GM06990 (cell line): Measurements from ENCODE around the gene UBE2Q2.

Experiments
- DNase-seq: peaks from one replicate; pipeline ENCODE4 v3.0.0-alpha.2; 2011; ENCODE audit not compliant: insufficient read length; ENCODE audit errors: extremely low read depth
- H3K27me3 ChIP-seq: replicated peaks from 2 replicates; pipeline ENCODE4 v1.6.0; 2011; ENCODE audit warnings: low read length; ENCODE audit not compliant: control insufficient read depth, insufficient read depth
- H3K36me3 ChIP-seq: 2 replicates; pipeline ENCODE4 v1.5.1; 2011; ENCODE audit warnings: low read length; ENCODE audit not compliant: control insufficient read depth, insufficient read depth
- H3K4me3 ChIP-seq: replicated peaks from 2 replicates; pipeline ENCODE4 v1.5.1; 2011; ENCODE audit warnings: low read depth, mild to moderate bottlenecking, control low read depth, low read length
- TF ChIP-seq, protein P1 (sequence below): IDR thresholded peaks from 2 replicates; pipeline ENCODE4 v1.5.1; 2011; ENCODE audit warnings: low read length, control low read depth, mild to moderate bottlenecking, inconsistent platforms; ENCODE audit not compliant: insufficient read depth, poor library complexity, severe bottlenecking

The UBE2Q2 gene

DNA sequence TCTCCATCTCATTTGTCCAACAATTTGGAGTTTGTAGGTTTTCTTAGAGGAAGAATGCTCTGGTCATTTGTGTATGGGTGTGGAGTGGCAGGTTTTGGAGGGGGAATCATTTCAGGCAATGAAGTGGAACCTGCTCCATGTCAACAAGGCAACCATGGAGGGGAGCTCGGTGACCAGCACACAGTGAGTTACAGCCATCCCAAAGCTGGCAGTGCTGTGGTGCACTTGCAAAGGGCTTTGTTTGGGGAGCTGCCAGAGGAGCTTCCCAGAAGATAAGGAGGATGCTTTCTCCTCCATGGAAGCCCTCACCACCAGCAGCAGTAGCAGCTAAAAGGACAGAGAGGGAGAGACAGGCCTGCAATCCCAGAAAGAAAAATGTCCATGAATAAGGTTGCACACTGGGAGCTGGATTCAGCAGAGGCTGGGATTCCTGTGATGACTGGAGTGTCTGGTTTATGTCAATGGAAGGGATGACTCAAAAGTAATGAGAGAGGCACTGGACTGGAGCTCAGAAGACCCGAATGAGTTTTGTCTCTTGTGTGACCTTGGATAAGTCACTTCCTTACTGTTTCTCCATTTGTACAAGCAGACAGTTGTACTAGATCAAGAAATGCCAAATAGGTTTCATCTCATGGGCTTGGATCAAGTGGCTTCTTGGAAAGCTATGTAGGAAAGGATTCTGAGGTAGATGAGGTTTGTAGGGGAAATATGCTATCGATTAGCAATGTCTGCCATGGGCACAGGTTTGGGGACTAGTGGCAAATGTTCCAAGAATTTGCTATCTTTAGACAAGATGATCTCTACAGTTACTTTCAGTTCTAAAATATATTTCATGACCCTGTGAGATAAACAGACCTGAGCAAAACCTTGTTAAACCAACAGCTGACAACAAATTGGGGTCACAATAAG, 27.2 kb upstream of the UBE2Q2 start:
- no peaks in the 10 kb centered on the region for H3K27me3 ChIP-seq
- TF ChIP-seq, protein P1, sequence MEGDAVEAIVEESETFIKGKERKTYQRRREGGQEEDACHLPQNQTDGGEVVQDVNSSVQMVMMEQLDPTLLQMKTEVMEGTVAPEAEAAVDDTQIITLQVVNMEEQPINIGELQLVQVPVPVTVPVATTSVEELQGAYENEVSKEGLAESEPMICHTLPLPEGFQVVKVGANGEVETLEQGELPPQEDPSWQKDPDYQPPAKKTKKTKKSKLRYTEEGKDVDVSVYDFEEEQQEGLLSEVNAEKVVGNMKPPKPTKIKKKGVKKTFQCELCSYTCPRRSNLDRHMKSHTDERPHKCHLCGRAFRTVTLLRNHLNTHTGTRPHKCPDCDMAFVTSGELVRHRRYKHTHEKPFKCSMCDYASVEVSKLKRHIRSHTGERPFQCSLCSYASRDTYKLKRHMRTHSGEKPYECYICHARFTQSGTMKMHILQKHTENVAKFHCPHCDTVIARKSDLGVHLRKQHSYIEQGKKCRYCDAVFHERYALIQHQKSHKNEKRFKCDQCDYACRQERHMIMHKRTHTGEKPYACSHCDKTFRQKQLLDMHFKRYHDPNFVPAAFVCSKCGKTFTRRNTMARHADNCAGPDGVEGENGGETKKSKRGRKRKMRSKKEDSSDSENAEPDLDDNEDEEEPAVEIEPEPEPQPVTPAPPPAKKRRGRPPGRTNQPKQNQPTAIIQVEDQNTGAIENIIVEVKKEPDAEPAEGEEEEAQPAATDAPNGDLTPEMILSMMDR = no peak
- H3K36me3 ChIP-seq = no peaks in the 10 kb centered on the region
- H3K4me3 ChIP-seq = no peak overlapping the region
- no peak for DNase-seq

DNA sequence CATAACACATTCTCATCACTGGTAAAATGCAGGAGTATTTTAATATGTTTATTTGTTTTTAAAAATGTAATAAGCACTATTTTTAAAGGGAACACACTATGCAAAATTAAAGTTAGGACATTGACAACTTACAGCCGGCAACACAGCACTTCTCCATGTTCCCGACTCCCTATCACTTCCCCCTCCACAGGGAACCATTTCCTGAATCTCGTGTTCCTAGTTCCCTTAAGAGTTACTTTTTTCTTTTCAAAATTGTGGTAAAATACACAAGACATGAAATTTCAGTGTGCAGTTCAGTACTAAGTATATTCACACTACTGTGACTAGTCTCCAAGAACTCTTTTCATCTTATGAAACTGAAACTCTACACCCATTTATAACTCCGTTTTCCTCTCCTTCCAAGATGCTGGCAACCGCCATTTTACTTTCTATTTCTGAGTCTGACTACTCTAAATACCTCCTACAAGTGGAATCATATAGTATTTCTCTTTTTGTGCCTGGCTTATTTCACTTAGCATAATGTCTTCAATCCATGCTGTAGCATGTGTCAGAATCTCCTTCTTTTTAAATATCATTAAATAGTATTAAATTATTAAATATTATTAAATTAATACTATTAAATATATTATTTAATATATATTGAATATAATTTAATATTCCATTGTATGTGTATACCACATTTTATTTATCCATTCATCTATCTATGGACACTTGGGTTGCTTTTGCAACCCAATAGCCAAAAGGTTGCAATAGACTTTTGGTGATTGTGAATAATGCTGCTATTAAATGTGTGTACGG, 25.9 kb upstream of the UBE2Q2 start:
- Histone ChIP-seq H3K27me3 (no peaks in the 10 kb centered on the region), H3K36me3 (no peaks in the 10 kb centered on the region), H3K4me3 (no peak overlapping the region; the same call in 1 of the 2 replicates)
- DNase-seq = no peak
- TF ChIP-seq, protein P1 = no peak

DNA sequence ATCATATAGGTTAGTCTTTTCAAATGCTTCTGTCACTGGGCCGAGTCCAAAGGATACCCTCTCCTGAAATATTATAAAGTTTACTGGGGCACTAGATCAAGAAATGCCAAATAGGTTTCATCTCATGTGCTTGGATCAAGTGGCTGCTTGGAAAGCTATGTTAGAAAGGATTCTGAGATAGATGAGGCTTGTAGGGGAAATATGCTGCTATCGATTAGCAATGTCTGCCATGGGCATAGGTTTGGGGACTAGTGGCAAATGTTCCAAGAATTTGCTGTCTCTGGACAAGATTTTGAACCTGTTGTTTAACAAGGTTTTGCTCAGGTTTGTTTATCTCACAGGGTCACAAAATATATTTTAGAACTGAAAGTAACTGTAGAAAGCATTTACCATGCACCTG, 23.0 kb upstream of the UBE2Q2 start:
- H3K36me3 ChIP-seq = no peaks in the 10 kb centered on the region
- DNase-seq = no peak
- no peak overlapping the region for H3K4me3 ChIP-seq
- H3K27me3 ChIP-seq = no peaks in the 10 kb centered on the region
- TF ChIP-seq, protein P1 = no peak

DNA sequence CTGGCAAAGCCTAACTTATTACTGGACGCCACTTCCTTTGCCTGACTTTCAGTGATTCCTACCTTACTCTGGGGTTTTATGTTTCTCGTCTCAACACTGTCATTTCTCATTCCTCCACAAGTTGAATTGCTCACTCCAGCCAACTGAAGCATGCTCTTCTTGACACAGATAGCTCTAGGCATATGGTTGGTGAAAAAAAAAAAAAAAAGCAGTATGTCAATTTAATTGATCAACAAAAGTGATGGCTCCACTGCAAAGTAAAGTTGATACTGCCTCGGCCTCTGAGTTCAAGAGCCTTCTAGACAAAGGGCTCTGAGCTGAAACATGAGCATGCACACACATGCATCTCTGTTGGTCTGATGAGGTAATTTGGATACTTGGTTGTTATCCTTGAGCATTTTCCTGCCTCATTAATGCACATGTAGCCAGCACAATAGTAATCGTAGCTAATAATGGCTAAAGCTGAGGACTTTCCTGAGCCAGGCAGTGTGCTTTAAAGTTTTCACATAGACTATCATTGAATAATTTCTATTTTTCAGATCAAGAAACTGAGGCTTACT, 21.4 kb upstream of the UBE2Q2 start:
- Histone ChIP-seq H3K36me3 (no peaks in the 10 kb centered on the region), H3K4me3 (no peak overlapping the region), H3K27me3 (no peaks in the 10 kb centered on the region)
- DNase-seq = no peak
- TF ChIP-seq, protein P1 = no peak

DNA sequence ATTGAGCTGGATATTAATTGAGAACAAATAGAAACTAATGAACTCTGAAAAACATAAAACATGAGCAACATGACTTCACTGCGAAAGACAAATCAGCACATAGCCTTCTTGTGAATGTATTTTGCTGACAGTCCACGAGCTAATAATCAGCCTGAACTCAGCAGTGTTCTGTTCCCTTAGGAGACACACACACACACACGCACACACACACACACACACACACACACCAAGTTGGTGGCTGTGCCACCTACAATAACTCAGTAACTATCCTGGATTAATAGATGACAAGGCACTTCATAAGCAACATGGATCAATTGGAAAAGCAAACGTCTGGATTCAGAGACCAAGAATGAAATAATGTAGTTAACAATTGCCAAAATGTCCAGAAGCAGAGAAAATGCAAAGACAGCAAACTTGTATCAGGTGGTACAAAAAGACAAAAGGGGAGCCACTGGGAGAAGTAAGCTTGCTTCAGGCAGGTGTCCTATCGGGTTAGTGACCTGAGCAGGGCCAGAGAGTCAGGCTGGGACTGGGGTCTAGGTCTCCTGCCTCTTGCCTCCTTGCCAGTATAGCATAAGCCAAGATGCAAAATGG, 20.5 kb upstream of the UBE2Q2 start:
- Histone ChIP-seq H3K36me3 (no peaks in the 10 kb centered on the region), H3K4me3 (no peak overlapping the region), H3K27me3 (no peaks in the 10 kb centered on the region)
- DNase-seq = no peak
- TF ChIP-seq, protein P1 = no peak
